PC-9 (cell line): ENCODE results near the gene TRIM40.

Experiments
- CTCF ChIP-seq: fragments of 200-600 bp; sonication (generic); conservative IDR thresholded peaks from 2 replicates; pipeline ENCODE4 v1.6.1; 2017; ENCODE audit warnings: mixed run types, antibody characterized with exemption, mild to moderate bottlenecking, moderate library complexity
- EZH2 ChIP-seq: fragments of 200-600 bp; sonication (generic); IDR thresholded peaks from 2 replicates; pipeline ENCODE4 v1.8.0; 2017; ENCODE audit warnings: antibody characterized with exemption, low read depth

- no peak for TF ChIP-seq CTCF
- no peak for TF ChIP-seq EZH2
Observed at GRCh38 chr6:30104661-30105060, 31.3 kb upstream of the TRIM40 start.
